HT1080 (cell line): ENCODE data around the gene THBS1. TPM values are rescaled to one million over a fixed set of nuclear protein-coding genes. Genes with fewer than 3 reads are reported as not detected.

Source experiments
- DNase-seq: peaks from one replicate; pipeline ENCODE4 v3.0.0-alpha.2; 2015; ENCODE audit warnings: low read depth
- total RNA-seq: library from RNA; depleted of rRNA; stranded (reverse); fragments of >200 nt; shearing (Covaris generic); gene quantifications from 2 replicates; pipeline ENCODE4 v1.2.3, GENCODE V29; 2014; rRNA removed

The THBS1 gene
- total RNA-seq, 1 experiment from 2014 or later: 262 TPM

GRCh38 chr15:39628144-39628508 lies 47.2 kb downstream of the THBS1 start:
- no peak for DNase-seq

GRCh38 chr15:39628546-39629257 lies 47.8 kb downstream of the THBS1 start:
- no peak for DNase-seq

GRCh38 chr15:39629371-39629770 lies 48.5 kb downstream of the THBS1 start:
- DNase-seq: peak; percentile 90

- no peak for DNase-seq
Measured at GRCh38 chr15:39629906-39630305, 49.0 kb downstream of the THBS1 start.

GRCh38 chr15:39631357-39631756 lies 50.5 kb downstream of the THBS1 start:
- DNase-seq: peak; percentile 1

GRCh38 chr15:39638041-39638440 lies 57.2 kb downstream of the THBS1 start:
- DNase-seq: no peak

- no peak for DNase-seq
Measured at GRCh38 chr15:39639037-39639436, 58.2 kb downstream of the THBS1 start.

- DNase-seq: no peak
Measured at GRCh38 chr15:39640665-39641064, 59.8 kb downstream of the THBS1 start.

GRCh38 chr15:39641191-39641889 lies 60.5 kb downstream of the THBS1 start:
- DNase-seq: peak; percentile 41

GRCh38 chr15:39642011-39642640 lies 61.2 kb downstream of the THBS1 start:
- DNase-seq: peak; percentile 32

- no peak for DNase-seq
Measured at GRCh38 chr15:39643727-39644126, 62.8 kb downstream of the THBS1 start.

- no peak for DNase-seq
Measured at GRCh38 chr15:39644136-39644535, 63.3 kb downstream of the THBS1 start.

GRCh38 chr15:39645138-39645975 lies 64.5 kb downstream of the THBS1 start:
- DNase-seq: no peak

- DNase-seq: no peak
Measured at GRCh38 chr15:39645976-39646257, 65.0 kb downstream of the THBS1 start.

GRCh38 chr15:39646425-39646824 lies 65.5 kb downstream of the THBS1 start:
- no peak for DNase-seq

Other genes with a start within 250 kb of the THBS1 start
- 0.43 and 0.93 TPM in 2 replicates for gene FSIP1, start 201.8 kb downstream of the THBS1 start, total RNA-seq